Stimulated activated CD4-positive, alpha-beta T cell treated with anti-CD3 and anti-CD28 coated beads, TNF-alpha, amount 100 ng/mL, for 1 hour (primary cell): ENCODE results near the gene HIKESHI.
"Not testable (repeated sequence)": the region's sequence is repeated elsewhere in the genome, so short reads cannot be mapped to it uniquely, and the experiment has no call there.

Experiments used
- DNase-seq, 3 donors: peaks; one replicate each; pipeline ENCODE4 v3.0.0-alpha.2; 2020; ENCODE audit warnings: low read depth in 3 of 3, low spot score in 1 of 3

Gene HIKESHI

GRCh38 chr11:86302092-86302793, at the start of gene HIKESHI:
Gene HIKESHI, plus strand, starts transcription at chr11:86302240. Its CDS starts 209 bp downstream, at chr11:86302449.
- peak; percentile 71 to 85 (median 81) for DNase-seq

- no peak for DNase-seq
Observed at GRCh38 chr11:86255896-86256295, 46.1 kb upstream of the HIKESHI start.

- no peak for DNase-seq
Observed at GRCh38 chr11:86256608-86257007, 45.4 kb upstream of the HIKESHI start.

- DNase-seq: no peak
Observed at GRCh38 chr11:86257446-86257845, 44.6 kb upstream of the HIKESHI start.

- DNase-seq: no peak
Observed at GRCh38 chr11:86259730-86260129, 42.3 kb upstream of the HIKESHI start.

- DNase-seq: no peak
Observed at GRCh38 chr11:86261328-86261727, 40.7 kb upstream of the HIKESHI start.

- DNase-seq: no peak
Observed at GRCh38 chr11:86262387-86262786, 39.7 kb upstream of the HIKESHI start.

GRCh38 chr11:86264649-86265048, 37.4 kb upstream of the HIKESHI start:
- no peak for DNase-seq

- no peak for DNase-seq
Observed at GRCh38 chr11:86265194-86265593, 36.8 kb upstream of the HIKESHI start.

- no peak for DNase-seq
Observed at GRCh38 chr11:86269645-86270044, 32.4 kb upstream of the HIKESHI start.

GRCh38 chr11:86274503-86274902, 27.5 kb upstream of the HIKESHI start:
- no peak for DNase-seq

- no peak for DNase-seq
Observed at GRCh38 chr11:86274999-86275398, 27.0 kb upstream of the HIKESHI start.

- no peak for DNase-seq
Observed at GRCh38 chr11:86275493-86276370, 26.3 kb upstream of the HIKESHI start.

GRCh38 chr11:86277741-86278140, 24.3 kb upstream of the HIKESHI start:
- DNase-seq: no peak

GRCh38 chr11:86278226-86278625, 23.8 kb upstream of the HIKESHI start:
- no peak for DNase-seq

GRCh38 chr11:86279747-86280146, 22.3 kb upstream of the HIKESHI start:
- DNase-seq: no peak

- DNase-seq: no peak
Observed at GRCh38 chr11:86287468-86287796, 14.6 kb upstream of the HIKESHI start.

GRCh38 chr11:86288776-86289507, 13.1 kb upstream of the HIKESHI start:
- no peak for DNase-seq

GRCh38 chr11:86289508-86290280, 12.3 kb upstream of the HIKESHI start:
- DNase-seq: not testable (repeated sequence)

GRCh38 chr11:86291466-86292262, 10.4 kb upstream of the HIKESHI start:
- DNase-seq: peak; percentile 8 to 47 (median 8)
